ENCODE results near the gene GTF3C5. TPM values are rescaled to one million over a fixed set of nuclear protein-coding genes. Genes with fewer than 3 reads are reported as not detected.

GTF3C5 gene
- polyA plus RNA-seq, 1 of the 3 experiments (the other 2 are of a cell fraction): 57.3 TPM

DNA sequence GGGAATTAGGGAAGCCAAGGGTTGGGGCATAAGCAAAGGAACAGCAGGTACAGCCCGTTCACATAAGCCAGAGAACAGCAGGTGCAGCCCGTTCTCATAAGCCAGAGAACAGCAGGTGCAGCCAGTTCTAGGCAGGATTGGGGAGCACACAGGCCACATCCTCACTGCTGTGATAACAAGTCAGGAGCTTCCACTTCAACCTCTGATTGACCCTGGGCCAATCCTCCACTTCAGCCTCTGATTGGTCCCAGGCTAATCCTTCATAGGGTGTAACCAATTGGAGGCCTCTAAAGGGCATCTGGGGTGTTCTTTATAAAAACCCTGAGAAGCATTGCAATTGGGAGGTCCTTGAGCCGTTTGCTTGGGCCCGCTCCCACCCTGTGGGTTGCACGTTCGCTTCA lies 58.5 kb downstream of the GTF3C5 start:
- peaks cover 0 to 36% of the 10 kb centered on the region in 2 experiments; a peak in 2 of 4 replicates for H3K4me1 ChIP-seq (ENCODE audit: control insufficient read depth in 1 of 2, insufficient read depth in 2 of 2, low read depth in 1 of 2, low read length in 1 of 2)
- 94% methylated on average over 6 of the region's 6 CpGs for WGBS (ENCODE audit: low lambda C conversion rate)
- peaks cover 4% of the 10 kb centered on the region for H3F3A ChIP-seq (replicated peaks; ENCODE audit: insufficient read depth)
- H3K27me3 ChIP-seq (ENCODE audit: insufficient read depth): no peaks in the 10 kb centered on the region
- H2AFZ ChIP-seq (ENCODE audit: low read depth): no peak overlapping the region
- H3K9me2 ChIP-seq: no peaks in the 10 kb centered on the region
- H3K79me2 ChIP-seq (ENCODE audit: insufficient read depth): no peaks in the 10 kb centered on the region
- H3K9me3 ChIP-seq: no peaks in the 10 kb centered on the region
- ChIA-PET POLR2A (no interaction called here), CTCF (interaction anchor here (0.8 to 6.6 kb wide), 6 partner anchors 13 to 67 kb away, joined by 3 to 40 read pairs (median 11); no protein-coding TSS in a partner anchor)
- H4K20me1 ChIP-seq (ENCODE audit: insufficient read depth): no peaks in the 10 kb centered on the region
- H3K27ac ChIP-seq (ENCODE audit: low read depth in 2 of 2, low read length in 1 of 2): peak overlapping the region in 1 of 2 experiments; percentile 14; a peak in 1 of 4 replicates
- no peak for DNase-seq
- no peaks in the 10 kb centered on the region for H3K36me3 ChIP-seq (replicated peaks in 1 of 2; ENCODE audit: control insufficient read depth in 1 of 2, insufficient read depth in 2 of 2, low read length in 1 of 2)
- H3K4me2 ChIP-seq: no peak overlapping the region
- H3K4me3 ChIP-seq (ENCODE audit: low read depth in 2 of 2, low read length in 1 of 2): no peak overlapping the region
- TF ChIP-seq, protein P1, sequence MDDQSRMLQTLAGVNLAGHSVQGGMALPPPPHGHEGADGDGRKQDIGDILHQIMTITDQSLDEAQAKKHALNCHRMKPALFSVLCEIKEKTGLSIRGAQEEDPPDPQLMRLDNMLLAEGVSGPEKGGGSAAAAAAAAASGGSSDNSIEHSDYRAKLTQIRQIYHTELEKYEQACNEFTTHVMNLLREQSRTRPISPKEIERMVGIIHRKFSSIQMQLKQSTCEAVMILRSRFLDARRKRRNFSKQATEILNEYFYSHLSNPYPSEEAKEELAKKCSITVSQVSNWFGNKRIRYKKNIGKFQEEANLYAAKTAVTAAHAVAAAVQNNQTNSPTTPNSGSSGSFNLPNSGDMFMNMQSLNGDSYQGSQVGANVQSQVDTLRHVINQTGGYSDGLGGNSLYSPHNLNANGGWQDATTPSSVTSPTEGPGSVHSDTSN (IDR thresholded peaks at IDR 0.05): peak; percentile 33; the same call in 1 of the 2 replicates
- no peak for TF ChIP-seq EZH2phosphoT487 (IDR thresholded peaks at IDR 0.05; ENCODE audit: borderline replicate concordance, low read depth)
- H3K9ac ChIP-seq: no peak overlapping the region

DNA sequence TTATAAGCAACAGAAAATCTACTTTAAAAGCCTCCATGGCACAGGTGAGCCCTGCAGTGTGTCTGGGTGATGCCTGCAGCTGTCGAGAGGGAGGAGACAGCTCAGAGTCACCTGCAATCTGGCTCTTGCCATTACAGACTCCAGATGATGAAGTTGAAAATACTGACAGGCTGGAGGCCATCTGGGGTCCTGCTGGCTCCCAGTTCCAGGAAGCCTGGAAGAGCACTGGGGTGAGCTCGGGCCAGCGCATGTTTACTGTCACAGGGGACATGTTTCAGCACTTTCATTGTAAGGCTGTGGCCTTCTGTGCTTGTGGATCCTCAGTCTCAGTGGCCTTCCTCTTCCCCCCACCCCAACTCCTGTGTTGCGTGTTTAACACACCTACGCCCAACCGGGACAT lies 59.4 kb downstream of the GTF3C5 start:
- Histone ChIP-seq H3K79me2 (ENCODE audit: insufficient read depth) (no peaks in the 10 kb centered on the region), H2AFZ (ENCODE audit: low read depth) (no peak overlapping the region), H3K9me2 (no peaks in the 10 kb centered on the region), H3K36me3 (replicated peaks in 1 of 2; ENCODE audit: control insufficient read depth in 1 of 2, insufficient read depth in 2 of 2, low read length in 1 of 2) (no peaks in the 10 kb centered on the region), H3K4me1 (ENCODE audit: control insufficient read depth in 1 of 2, insufficient read depth in 2 of 2, low read depth in 1 of 2, low read length in 1 of 2) (peaks cover 0 to 36% of the 10 kb centered on the region in 2 experiments; a peak in 2 of 4 replicates), H3K27ac (ENCODE audit: low read depth in 2 of 2, low read length in 1 of 2) (peak overlapping the region in 1 of 2 experiments; percentile 93; a peak in 2 of 4 replicates), H3K27me3 (ENCODE audit: insufficient read depth) (no peaks in the 10 kb centered on the region), H3K9ac (no peak overlapping the region), H4K20me1 (ENCODE audit: insufficient read depth) (no peaks in the 10 kb centered on the region), H3K9me3 (0 out of 2 replicates have a peak, but pooled peaks cover 2% of the 10 kb centered on the region), H3F3A (replicated peaks; ENCODE audit: insufficient read depth) (peaks cover 5% of the 10 kb centered on the region), H3K4me3 (ENCODE audit: low read depth in 2 of 2, low read length in 1 of 2) (no peak overlapping the region), H3K4me2 (no peak overlapping the region)
- WGBS (ENCODE audit: low lambda C conversion rate): 52% methylated on average over 5 of the region's 6 CpGs
- DNase-seq: peak; percentile 77
- ChIA-PET POLR2A (interaction anchor here (0.7 to 1.2 kb wide), 3 partner anchors 13 to 29 kb away, joined by 4 to 8 read pairs (median 6); no protein-coding TSS in a partner anchor), CTCF (interaction anchor here (0.8 to 6.6 kb wide), 7 partner anchors 10 to 113 kb away, joined by 3 to 40 read pairs (median 5); no protein-coding TSS in a partner anchor)
- TF ChIP-seq FOXJ3 (CRISPR knock-in tag; IDR thresholded peaks at IDR 0.05) (0 out of 2 replicates have a peak, but pooled peaks have one; percentile 16), SMC3 (IDR thresholded peaks at IDR 0.05; ENCODE audit: low read depth, low read length) (no peak), EP300 (IDR thresholded peaks at IDR 0.05; ENCODE audit: borderline replicate concordance in 1 of 2, low read depth in 1 of 2, low read length in 1 of 2) (peak in 1 of 2 experiments; percentile 82; a peak in 2 of 4 replicates), MXI1 (IDR thresholded peaks at IDR 0.05; ENCODE audit: low read depth, low read length) (peak; percentile 77; the same call in 1 of the 2 replicates), CHD2 (IDR thresholded peaks at IDR 0.05; ENCODE audit: low read length, partially characterized antibody) (peak; percentile 45), FOXM1 (IDR thresholded peaks at IDR 0.05; ENCODE audit: low read depth) (no peak), RCOR1 (IDR thresholded peaks at IDR 0.05; ENCODE audit: low read length) (peak; percentile 84)
- TF ChIP-seq, protein P2, sequence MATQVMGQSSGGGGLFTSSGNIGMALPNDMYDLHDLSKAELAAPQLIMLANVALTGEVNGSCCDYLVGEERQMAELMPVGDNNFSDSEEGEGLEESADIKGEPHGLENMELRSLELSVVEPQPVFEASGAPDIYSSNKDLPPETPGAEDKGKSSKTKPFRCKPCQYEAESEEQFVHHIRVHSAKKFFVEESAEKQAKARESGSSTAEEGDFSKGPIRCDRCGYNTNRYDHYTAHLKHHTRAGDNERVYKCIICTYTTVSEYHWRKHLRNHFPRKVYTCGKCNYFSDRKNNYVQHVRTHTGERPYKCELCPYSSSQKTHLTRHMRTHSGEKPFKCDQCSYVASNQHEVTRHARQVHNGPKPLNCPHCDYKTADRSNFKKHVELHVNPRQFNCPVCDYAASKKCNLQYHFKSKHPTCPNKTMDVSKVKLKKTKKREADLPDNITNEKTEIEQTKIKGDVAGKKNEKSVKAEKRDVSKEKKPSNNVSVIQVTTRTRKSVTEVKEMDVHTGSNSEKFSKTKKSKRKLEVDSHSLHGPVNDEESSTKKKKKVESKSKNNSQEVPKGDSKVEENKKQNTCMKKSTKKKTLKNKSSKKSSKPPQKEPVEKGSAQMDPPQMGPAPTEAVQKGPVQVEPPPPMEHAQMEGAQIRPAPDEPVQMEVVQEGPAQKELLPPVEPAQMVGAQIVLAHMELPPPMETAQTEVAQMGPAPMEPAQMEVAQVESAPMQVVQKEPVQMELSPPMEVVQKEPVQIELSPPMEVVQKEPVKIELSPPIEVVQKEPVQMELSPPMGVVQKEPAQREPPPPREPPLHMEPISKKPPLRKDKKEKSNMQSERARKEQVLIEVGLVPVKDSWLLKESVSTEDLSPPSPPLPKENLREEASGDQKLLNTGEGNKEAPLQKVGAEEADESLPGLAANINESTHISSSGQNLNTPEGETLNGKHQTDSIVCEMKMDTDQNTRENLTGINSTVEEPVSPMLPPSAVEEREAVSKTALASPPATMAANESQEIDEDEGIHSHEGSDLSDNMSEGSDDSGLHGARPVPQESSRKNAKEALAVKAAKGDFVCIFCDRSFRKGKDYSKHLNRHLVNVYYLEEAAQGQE (IDR thresholded peaks at IDR 0.05; ENCODE audit: low read depth, low read length): no peak
- TF ChIP-seq, protein P3, sequence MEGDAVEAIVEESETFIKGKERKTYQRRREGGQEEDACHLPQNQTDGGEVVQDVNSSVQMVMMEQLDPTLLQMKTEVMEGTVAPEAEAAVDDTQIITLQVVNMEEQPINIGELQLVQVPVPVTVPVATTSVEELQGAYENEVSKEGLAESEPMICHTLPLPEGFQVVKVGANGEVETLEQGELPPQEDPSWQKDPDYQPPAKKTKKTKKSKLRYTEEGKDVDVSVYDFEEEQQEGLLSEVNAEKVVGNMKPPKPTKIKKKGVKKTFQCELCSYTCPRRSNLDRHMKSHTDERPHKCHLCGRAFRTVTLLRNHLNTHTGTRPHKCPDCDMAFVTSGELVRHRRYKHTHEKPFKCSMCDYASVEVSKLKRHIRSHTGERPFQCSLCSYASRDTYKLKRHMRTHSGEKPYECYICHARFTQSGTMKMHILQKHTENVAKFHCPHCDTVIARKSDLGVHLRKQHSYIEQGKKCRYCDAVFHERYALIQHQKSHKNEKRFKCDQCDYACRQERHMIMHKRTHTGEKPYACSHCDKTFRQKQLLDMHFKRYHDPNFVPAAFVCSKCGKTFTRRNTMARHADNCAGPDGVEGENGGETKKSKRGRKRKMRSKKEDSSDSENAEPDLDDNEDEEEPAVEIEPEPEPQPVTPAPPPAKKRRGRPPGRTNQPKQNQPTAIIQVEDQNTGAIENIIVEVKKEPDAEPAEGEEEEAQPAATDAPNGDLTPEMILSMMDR (IDR thresholded peaks at IDR 0.05): no peak
- TF ChIP-seq, protein P4, sequence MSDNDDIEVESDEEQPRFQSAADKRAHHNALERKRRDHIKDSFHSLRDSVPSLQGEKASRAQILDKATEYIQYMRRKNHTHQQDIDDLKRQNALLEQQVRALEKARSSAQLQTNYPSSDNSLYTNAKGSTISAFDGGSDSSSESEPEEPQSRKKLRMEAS (IDR thresholded peaks at IDR 0.05; ENCODE audit: low read depth): no peak

Measured in SK-N-SH (cell line).